Smooth muscle cell of the brain vasculature (primary cell): ENCODE measurements around the gene SCN3B.
"Not testable (repeated sequence)": the region's sequence is repeated elsewhere in the genome, so short reads cannot be mapped to it uniquely, and the experiment has no call there.

Experiments
- DNase-seq: peaks from one replicate; pipeline ENCODE4 v3.0.0-alpha.2; 2012; ENCODE audit warnings: low read depth, low spot score

SCN3B gene, protein sequence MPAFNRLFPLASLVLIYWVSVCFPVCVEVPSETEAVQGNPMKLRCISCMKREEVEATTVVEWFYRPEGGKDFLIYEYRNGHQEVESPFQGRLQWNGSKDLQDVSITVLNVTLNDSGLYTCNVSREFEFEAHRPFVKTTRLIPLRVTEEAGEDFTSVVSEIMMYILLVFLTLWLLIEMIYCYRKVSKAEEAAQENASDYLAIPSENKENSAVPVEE

DNA sequence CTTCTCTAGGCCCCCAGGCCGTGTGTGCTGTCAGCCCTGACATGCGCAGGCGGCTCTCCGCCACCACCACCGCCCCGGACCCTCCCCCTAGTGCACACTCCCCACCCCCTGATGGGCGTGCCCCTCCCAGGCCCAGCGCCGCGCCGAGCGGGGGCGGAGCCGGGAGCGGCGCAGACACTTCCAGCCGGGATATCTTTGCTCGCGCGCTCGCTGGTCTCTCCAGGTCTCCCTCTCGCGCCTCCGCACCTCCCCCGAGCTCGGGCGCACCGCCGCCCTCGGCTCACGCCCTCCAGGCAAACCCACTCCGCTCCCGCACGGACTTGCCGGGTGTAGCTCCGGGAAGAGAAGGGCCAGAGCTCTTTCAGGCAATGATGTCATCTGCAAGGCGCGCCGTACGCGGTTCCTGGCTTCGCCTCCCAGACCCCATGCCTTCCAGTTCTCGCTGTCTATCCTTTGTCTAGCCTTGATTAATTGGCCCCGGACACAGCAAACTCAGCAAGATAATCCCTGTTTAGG lies at the start of gene SCN3B:
Gene SCN3B, minus strand, starts transcription at position 59 of the 516 bp plus-strand sequence. CDS start 823 bp downstream, outside the sequence.
- DNase-seq = peak; percentile 13

DNA sequence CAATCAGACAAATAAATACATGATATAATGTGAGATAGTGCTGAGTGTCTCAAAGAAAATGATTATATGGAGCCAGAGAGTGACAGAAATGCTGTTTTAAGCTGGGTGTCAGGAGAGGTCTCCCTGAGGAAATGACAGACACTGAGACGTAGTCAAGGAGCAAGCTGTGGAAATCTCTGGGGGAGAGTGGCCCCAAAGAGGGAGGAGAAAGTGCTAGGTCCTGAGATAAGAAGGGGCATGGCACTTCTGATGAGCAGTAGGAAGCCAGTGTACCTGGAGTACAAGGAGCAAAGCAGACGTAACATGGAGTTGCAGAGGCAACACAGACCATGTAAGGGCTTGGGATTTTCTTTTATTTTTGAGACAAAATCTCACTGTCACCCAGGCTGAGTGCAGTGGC lies 48.3 kb upstream of the SCN3B start:
- no peak for DNase-seq

DNA sequence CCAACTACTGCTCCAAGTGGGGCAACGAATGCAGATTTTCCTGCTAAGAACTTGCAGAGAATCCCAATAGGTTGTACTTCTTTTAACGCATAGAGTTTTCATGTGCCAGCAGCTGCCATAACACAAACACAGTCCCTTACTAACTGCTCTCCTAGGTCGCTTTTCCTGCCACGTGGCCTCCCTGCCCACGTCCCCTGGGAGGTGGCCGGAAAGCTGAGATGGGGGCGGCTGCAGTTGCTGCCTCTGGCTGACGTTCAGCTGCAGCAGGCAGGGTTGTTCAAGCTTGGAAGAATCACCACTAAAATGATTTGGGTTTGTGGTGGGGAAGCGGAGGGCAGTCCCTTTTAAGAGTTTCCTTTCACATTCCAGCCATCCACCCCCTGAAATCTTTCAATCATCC lies 47.7 kb upstream of the SCN3B start:
- DNase-seq = no peak

DNA sequence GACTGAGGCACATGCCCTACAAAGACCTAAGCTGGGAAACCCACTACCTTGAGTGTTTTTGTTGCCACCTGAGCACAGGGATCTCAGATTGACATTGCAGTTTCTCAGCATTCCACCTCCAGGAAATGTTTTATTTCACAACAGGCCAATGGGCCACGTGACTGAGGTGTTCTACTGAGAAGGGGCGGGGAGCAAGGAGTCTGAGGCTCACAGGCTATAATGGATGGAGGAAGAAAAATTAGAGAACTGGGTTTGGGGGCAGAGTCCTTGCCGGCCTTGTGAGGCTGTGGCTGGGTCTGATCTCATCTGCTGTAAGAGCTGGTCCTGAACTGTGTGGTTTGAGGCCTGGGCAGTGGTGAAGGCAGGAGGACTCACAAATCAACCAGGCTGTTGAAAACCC lies 46.3 kb upstream of the SCN3B start:
- DNase-seq = no peak

DNA sequence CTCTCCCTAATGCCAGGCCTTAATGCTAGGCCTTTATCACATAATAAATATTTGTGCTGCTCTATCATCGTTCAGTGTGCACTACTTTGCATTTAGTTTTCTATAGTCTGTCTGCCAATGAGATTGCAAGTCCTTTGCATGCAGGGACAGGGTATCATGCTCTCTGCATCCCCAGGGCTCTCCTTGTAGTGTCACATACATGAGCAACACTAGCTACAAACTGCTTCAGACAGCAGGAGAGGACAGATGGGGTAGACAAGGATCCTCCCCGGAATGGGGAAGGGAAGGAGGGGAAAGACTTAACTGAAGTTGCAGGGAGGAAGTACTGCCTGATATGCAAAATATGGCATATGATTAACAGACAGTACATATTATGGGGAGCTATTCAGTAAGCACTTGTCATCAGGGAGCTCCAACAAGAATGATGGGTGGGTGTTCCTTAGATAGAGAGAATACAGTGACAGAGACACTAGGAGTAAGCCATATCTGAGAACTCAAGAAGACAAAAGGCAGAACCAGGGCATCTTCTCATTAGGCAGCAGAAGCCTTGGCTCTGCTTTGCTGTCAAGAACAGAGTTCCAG lies 44.2 kb upstream of the SCN3B start:
- DNase-seq = no peak

DNA sequence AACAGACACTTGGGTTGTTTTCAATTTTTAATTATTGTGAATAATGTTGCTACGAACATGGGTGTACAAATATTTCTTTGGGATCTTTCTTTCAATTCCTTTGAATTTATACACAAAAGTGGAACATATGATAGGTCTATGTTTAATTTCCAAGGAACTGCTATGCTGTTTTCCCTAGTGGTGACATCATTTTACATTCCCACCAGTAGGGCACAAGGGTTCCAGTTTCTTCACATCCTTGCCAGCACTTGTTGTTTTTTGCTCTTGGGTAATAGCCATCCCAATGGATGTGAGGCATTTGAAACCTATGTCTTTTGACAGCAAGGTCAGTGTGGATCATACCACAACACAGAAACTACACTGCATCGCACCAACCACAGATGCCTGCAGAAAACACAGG lies 41.8 kb upstream of the SCN3B start:
- no peak for DNase-seq

DNA sequence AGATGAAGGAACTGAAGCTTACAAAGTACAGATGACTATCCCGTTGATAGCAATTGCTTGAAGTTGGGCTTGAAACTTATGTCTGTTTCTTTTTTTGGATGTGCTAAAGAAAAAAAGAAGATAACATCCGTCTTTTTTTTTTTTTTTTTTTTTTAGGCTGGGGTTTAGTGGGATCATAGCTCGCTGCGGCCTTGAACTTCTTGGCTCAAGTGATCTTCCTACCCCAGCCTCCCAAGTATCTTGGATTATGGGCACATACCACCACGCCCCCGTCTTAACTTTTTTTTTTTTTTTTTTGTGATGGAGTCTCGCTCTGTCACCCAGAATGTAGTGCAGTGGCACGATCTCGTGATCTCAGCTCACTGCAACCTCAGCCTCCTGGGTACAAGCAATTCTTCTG lies 40.8 kb upstream of the SCN3B start:
- DNase-seq = no peak

DNA sequence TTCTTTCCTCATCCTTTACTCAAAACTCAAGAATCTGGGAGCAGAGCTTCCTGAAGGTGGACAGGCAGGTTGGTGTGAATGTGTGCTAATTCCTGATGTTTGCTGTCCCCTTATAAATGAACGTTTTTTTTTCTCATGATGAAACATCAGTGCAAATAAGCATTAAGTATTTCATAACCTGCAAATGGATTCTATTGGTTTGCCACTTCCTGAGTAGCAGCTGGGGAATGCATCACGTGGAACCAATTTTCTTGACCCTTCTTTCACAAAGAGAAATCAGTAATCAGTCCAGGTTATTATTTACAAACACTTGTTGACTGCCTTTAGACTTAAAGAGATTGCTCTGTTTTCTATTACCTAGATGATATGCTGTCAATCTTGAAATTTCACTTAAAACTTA lies 40.1 kb upstream of the SCN3B start:
- no peak for DNase-seq

DNA sequence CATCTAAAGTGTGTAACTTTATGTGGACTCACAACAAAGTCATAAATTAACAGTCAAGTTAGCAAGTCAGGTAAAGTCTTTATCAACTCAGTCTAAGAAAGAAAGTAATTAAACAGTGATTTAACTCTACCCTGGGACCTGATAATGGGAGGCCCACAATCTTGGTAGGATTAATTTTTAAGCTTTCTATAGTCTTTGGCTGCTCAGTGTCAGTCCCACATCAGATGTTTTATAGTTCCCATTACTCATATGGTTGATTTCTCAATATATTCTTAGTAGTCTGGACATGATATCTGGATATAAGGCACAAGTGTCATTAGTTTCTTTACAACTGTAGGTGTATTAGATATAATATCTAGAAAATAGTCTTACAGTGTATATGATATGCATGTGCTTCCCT lies 38.5 kb upstream of the SCN3B start:
- DNase-seq = no peak

DNA sequence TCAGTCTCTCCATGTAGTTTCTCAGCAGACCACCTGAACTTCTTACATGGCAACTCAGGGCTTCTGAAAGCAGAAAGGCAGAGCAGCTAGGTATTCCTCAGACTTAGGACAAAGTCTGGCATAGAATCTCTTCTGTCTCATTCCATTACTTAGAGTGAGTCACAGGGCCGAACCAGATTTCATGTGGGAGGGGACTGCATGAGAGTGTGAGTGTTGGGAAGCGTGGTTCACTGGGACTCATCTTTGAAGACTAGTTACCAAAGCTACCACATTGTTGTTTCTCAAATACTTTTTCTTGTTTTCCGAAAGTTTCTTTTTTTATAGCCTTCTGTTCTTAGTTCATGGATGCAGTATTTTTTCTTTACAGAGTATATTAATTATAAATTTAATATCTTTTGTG lies 36.1 kb upstream of the SCN3B start:
- DNase-seq = no peak

DNA sequence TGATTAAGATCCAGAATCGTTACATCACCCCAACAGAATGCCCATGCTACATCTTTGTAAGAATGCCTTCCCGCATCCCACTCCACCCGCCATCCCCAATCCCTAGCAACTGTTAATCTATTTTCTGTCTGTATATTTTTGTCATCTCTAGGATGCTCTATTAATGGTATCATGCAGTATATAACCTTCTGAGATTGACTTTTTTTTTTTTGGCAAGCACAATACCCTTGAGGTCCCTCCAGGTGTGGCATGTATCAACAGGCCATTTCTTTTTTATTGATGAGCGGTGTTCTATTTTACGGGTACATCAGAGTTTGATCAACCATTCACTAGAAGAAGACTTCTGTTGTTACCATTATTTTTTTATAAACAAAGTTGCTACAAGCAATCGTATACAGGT lies 30.2 kb upstream of the SCN3B start:
- DNase-seq = no peak

DNA sequence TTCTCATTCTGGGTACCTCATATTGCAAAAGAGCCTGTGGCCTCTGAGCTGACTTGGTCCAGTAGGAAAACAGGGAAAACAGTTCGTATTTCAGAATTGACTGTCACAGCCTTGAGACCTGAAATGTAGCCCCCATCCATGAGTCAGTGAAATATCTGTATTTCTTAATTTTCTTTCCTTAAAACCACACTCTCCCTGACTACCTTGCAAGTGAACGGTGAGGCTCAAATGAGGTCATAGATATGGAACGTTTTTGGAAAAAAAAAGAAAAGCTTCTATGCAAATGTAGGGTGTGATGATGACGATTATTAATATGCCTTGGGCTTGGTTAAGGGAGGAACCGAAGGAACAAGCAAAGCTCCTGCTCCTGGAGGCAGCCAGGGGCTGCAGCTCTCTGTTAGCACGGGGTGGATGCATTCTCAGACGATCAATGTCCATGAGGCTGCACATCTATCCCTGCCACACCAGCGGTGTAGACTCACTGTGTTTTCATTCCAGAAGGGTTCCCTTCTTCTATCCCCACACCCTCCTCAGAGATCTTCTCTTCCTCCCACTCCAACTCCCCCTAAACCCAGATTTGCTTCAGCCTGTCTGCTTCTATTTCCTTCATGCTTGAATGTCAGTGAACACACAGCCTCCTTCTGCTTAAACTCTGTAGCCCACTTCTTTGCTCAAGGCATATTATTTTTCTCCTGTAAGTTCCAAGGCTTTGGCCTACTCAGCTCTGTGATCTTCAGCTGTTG lies 29.2 kb upstream of the SCN3B start:
- DNase-seq = no peak

DNA sequence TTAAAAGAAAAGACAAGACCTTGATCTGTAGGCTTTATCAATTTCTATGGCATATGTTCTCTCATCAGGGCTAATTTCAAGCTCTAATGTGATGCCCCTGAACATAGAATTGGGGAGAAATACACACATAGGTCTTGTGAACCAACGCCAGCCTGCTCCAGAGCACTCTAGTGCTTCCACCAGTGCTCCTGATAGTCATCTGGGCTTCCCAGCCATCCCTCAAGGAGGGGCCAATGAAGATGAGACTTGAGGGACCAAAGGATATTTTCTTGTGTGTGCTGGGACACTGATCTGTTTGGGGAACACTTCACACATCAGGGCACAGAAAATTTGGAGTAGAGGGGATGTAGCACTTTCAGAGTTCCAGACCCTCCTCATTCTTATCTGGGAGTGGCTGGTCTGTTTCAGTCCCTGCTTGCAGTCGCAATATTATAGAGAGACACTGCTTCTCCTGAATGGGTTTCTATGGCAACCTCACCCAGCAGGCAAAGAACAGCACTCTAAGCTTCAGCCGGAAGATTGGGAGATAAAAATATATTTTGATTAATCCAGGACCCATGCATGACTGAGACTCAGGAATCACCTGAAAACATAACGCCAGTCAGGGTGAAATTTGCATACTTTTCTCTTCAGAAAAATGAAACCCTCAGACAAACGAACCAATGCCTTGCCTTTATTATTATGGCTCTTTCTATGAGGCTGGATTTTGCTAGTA lies 28.4 kb upstream of the SCN3B start:
- DNase-seq = no peak

DNA sequence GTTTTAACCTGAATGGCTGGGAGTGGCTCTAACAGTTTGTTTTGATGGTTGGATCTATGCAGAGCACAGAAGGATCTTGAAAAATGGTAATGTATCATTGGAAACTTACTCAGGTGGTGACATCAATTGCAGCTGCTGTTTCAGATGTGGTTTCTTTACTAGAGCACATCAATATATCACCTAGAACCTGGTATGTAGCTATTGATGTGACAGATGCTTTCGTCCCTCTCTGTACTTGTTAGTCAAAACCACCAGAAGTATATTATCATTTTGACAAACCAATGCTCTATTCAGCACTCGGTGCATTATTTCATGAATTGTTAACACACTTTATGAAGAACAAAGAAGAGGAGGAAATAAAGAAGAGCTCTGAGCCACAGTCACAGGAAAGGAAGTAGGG lies 26.6 kb upstream of the SCN3B start:
- DNase-seq = no peak

DNA sequence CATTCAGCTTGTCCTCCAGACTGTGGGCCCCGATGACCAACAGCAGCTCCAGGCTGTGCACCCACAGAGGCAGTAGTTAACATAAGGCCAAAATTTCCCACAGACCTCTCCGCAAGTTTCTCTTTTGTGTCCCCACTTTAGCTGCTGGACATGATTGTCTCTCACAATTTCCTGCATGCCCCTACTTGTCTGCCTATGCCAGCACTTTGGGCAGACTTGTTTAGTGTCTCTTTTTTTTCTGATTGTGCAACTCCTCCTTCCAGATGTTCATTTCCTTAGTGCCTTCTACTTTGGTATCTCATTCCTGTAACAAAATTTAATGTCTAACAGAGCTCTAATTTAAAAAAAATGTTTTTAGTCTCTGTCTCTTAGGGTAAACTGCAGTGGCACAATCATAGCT lies 23.8 kb upstream of the SCN3B start:
- DNase-seq = no peak

DNA sequence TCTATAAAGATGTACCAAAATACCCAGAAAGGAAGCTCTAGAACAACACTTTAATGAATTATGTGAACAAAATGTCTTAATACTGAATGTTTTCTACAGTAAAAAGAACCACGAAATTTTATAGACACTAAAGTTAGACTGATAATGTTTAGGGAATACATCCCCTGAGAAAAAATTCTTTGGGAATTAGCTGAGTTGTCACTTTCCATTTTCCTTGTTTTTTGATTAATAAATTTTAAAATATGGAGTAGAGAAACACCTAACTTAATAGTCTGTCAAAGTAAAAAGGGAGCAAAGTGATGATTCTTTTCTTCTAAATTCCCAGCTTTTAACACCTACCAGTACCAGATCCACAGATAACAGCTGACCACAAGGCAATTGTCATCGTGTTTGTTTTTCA lies 23.1 kb upstream of the SCN3B start:
- DNase-seq = no peak

DNA sequence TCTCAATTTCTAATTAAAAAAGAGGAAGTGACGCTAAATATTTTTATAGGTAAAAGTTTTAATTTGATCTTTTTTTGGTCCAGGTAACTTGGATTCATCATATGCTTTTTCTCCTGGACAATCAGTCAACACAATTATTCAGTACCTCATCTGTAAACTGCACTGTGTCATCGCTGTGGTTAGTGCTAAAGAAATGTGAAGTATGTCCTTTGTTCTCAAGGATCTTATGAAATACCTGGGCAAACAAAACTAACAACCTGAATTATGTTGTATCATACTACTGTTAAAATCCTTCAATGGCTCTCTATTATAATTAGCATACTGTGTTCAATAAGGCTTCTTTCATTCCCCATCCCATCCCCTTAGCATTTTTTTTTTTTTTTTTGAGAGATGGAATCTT lies 19.9 kb upstream of the SCN3B start:
- no peak for DNase-seq

DNA sequence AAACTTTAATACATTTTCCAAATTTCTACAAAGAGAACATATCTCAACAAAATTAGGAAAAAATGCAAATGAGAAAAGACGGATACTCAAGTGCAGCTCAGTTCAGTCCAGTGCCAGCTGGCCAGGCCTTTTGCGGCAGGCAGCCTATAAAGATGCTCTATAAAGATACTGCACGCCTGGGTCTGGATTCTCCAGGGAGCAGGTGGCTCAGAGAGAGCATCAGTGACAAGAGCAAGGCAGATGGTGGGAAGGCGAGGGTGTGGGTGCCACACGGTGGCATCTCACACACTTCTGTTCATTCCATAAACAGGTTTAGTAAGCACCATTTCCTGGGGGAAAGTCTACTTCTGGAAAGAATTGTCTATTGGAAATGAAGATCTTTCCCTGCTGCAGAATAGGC lies 18.1 kb upstream of the SCN3B start:
- no peak for DNase-seq

DNA sequence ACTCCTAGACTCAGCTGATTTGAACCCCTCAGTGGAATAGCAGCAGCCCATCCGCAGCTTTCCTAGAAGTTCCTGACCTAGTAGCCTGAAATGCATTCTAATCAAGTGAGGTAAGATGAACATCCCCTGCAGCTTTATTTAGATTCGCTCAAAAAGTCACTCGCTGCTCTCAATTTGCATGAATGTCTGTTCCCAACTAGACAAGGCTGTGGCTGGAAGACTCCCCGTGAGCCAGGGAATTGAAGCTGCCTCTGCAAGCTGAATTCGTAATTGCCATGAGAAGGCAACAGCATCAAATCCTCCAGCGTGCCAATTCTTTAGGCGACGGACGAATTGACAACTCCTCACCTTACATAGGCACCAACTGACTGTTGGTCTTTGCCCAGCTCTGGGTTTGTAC lies 17.1 kb upstream of the SCN3B start:
- DNase-seq = no peak

DNA sequence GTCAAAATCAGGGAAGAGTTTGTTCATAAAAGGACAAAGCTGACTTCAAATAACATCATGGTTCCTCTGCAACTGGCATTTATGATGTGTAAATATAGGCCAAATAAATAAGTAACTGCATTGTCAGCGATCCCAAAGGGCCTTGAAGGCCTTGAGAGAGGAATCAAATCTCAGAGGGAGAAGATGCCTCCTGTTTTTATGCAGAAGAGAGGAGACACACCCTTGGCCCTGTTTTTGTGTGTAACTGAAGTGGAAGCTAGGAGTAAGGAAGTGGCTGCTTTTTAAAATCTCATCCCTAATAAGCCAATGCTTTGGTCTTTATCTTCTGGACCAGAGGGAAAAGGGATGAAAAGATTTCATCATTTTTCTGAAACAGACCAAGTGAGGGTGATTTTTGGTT lies 15.7 kb upstream of the SCN3B start:
- no peak for DNase-seq

DNA sequence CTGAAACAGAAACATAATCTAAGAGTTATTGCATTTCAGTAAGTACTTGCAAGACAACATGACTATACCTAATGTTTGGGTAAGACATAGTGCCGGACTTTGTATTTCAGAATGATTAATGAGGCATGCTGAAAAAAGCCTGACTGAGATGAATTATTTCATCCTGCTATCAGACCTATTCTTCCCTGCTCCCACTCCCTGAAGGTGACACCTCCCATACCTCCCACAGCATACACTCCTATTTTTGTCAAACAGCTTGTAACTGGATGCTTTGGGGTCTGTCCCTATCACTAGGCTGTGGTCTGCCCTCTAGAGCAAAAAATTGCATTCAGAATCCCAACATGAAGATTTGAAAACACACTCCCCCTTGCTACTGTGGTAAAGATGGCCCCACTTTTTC lies 10.9 kb upstream of the SCN3B start:
- DNase-seq = no peak

DNA sequence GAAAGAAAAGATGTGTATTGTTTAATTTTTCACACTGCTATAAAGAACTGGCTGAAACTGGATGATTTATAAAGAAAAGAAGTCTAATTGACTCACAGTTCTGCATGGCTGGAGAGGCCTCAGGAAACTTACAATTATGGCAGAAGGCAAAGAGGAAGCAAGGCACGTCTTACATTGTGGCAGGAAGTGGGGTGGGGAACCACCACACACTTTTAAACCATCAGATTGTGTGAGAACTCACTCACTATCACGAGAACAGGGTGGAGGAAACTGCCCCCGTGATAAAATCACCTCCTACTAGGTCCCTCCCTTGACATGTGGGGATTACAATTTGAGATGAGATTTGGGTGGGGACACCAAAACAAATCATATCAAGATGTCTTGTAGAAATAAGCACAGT lies 5.5 kb upstream of the SCN3B start:
- not testable (repeated sequence) for DNase-seq
